Neural progenitor cell (in vitro differentiated cells): ENCODE results near the gene FIBCD1. TPM values are rescaled to one million over a fixed set of nuclear protein-coding genes. Genes with fewer than 3 reads are reported as not detected.

Experiments
- DNase-seq: peaks from one replicate; pipeline ENCODE4 v3.0.0-alpha.2; 2016; ENCODE audit warnings: low spot score
- H2AFZ ChIP-seq: fragments of 200-600 bp; sonication (generic); replicated peaks from 2 replicates; pipeline ENCODE4 v1.6.1; 2016; ENCODE audit warnings: antibody characterized with exemption
- H3F3A ChIP-seq: fragments of 200-600 bp; sonication (generic); 2 replicates; pipeline ENCODE4 v1.6.1; 2016; ENCODE audit warnings: antibody characterized with exemption, low read depth
- H3K27ac ChIP-seq: fragments of 200-600 bp; sonication (generic); 2 replicates; pipeline ENCODE4 v1.5.1; 2016; ENCODE audit warnings: mild to moderate bottlenecking
- H3K27me3 ChIP-seq: fragments of 200-600 bp; sonication (generic); 2 replicates; pipeline ENCODE4 v1.6.1; 2016; ENCODE audit warnings: mild to moderate bottlenecking, moderate library complexity
- H3K36me3 ChIP-seq: fragments of 200-600 bp; sonication (generic); 2 replicates; pipeline ENCODE4 v1.5.1; 2016
- H3K4me1 ChIP-seq: fragments of 200-600 bp; sonication (generic); 2 replicates; pipeline ENCODE4 v1.6.1; 2016; ENCODE audit warnings: mixed run types
- H3K4me2 ChIP-seq: fragments of 200-600 bp; sonication (generic); 2 replicates; pipeline ENCODE4 v1.6.1; 2016
- H3K4me3 ChIP-seq: fragments of 200-600 bp; sonication (generic); 2 replicates; pipeline ENCODE4 v1.5.1; 2016
- H3K79me2 ChIP-seq: fragments of 200-600 bp; sonication (generic); 2 replicates; pipeline ENCODE4 v1.6.1; 2016; ENCODE audit warnings: low read depth
- H3K9ac ChIP-seq: fragments of 200-600 bp; sonication (generic); 2 replicates; pipeline ENCODE4 v1.6.1; 2016
- H3K9me3 ChIP-seq: fragments of 200-600 bp; sonication (generic); 2 replicates; pipeline ENCODE4 v1.5.1; 2016; ENCODE audit warnings: low read depth
- H4K20me1 ChIP-seq: fragments of 200-600 bp; sonication (generic); 2 replicates; pipeline ENCODE4 v1.6.1; 2016; ENCODE audit warnings: low read depth
- H3K27ac Mint-ChIP-seq: 3 replicates; pipeline ENCODE4 v1.8.0; 2021; ENCODE audit warnings: mixed read lengths
- H3K27me3 Mint-ChIP-seq: 2 replicates; pipeline ENCODE4 v1.8.0; 2022; ENCODE audit warnings: low read depth, mild to moderate bottlenecking, inconsistent platforms, moderate library complexity, mixed read lengths; ENCODE audit not compliant: insufficient read depth
- H3K36me3 Mint-ChIP-seq: 3 replicates; pipeline ENCODE4 v1.8.0; 2021; ENCODE audit warnings: mixed read lengths
- H3K4me1 Mint-ChIP-seq: 3 replicates; pipeline ENCODE4 v1.8.0; 2021; ENCODE audit warnings: mixed read lengths
- H3K4me3 Mint-ChIP-seq: 3 replicates; pipeline ENCODE4 v1.8.0; 2021; ENCODE audit warnings: mild to moderate bottlenecking, moderate library complexity, mixed read lengths
- H3K9me3 Mint-ChIP-seq: 3 replicates; pipeline ENCODE4 v1.8.0; 2020; ENCODE audit warnings: mixed read lengths
- EZH2 ChIP-seq: fragments of 200-600 bp; sonication (generic); IDR thresholded peaks from 2 replicates; pipeline ENCODE4 v1.6.1; 2017; ENCODE audit warnings: antibody characterized with exemption, mild to moderate bottlenecking, moderate library complexity
- EZH2phosphoT487 ChIP-seq: fragments of 200-600 bp; sonication (generic); IDR thresholded peaks from 2 replicates; pipeline ENCODE4 v1.6.1; 2017; ENCODE audit warnings: antibody characterized with exemption
- total RNA-seq: library from RNA; depleted of rRNA; stranded (reverse); fragments of >200 nt; gene quantifications from 2 replicates; pipeline ENCODE4 v1.2.3, GENCODE V29; 2015; ENCODE audit warnings: low replicate concordance
- TF ChIP-seq, protein P1 (sequence below): fragments of 200-600 bp; sonication (generic); IDR thresholded peaks from 2 replicates; pipeline ENCODE4 v1.5.1; 2017; ENCODE audit warnings: antibody characterized with exemption, mild to moderate bottlenecking

Gene FIBCD1
- total RNA-seq, 1 donor from 2014 or later: 1.8 TPM

- Mint-ChIP-seq H3K27ac (no peak overlapping the region), H3K9me3 (no peaks in the 10 kb centered on the region), H3K36me3 (no peaks in the 10 kb centered on the region), H3K4me3 (no peak overlapping the region), H3K27me3 (peaks cover 6% of the 10 kb centered on the region), H3K4me1 (peaks cover 1% of the 10 kb centered on the region)
- no peaks in the 10 kb centered on the region for H3K79me2 ChIP-seq
- H4K20me1 ChIP-seq: no peaks in the 10 kb centered on the region
- H3K36me3 ChIP-seq: no peaks in the 10 kb centered on the region
- TF ChIP-seq EZH2phosphoT487 (no peak), EZH2 (no peak)
- TF ChIP-seq, protein P1, sequence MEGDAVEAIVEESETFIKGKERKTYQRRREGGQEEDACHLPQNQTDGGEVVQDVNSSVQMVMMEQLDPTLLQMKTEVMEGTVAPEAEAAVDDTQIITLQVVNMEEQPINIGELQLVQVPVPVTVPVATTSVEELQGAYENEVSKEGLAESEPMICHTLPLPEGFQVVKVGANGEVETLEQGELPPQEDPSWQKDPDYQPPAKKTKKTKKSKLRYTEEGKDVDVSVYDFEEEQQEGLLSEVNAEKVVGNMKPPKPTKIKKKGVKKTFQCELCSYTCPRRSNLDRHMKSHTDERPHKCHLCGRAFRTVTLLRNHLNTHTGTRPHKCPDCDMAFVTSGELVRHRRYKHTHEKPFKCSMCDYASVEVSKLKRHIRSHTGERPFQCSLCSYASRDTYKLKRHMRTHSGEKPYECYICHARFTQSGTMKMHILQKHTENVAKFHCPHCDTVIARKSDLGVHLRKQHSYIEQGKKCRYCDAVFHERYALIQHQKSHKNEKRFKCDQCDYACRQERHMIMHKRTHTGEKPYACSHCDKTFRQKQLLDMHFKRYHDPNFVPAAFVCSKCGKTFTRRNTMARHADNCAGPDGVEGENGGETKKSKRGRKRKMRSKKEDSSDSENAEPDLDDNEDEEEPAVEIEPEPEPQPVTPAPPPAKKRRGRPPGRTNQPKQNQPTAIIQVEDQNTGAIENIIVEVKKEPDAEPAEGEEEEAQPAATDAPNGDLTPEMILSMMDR: no peak
- H3K27ac ChIP-seq: no peak overlapping the region
- H3K9me3 ChIP-seq: no peaks in the 10 kb centered on the region
- no peak overlapping the region for H3K4me3 ChIP-seq
- H2AFZ ChIP-seq: no peak overlapping the region
- H3K27me3 ChIP-seq: no peaks in the 10 kb centered on the region
- H3K4me2 ChIP-seq: no peak overlapping the region
- H3K4me1 ChIP-seq: no peaks in the 10 kb centered on the region
- H3K9ac ChIP-seq: no peak overlapping the region
- DNase-seq: no peak
- no peaks in the 10 kb centered on the region for H3F3A ChIP-seq
These were observed 26.6 kb upstream of the FIBCD1 start for GRCh38 chr9:130965680-130966079.

GRCh38 chr9:130963916-130964315 lies 24.9 kb upstream of the FIBCD1 start:
- Histone ChIP-seq H3K4me3 (no peak overlapping the region), H3K9me3 (no peaks in the 10 kb centered on the region), H3K9ac (no peak overlapping the region), H3K27me3 (no peaks in the 10 kb centered on the region), H3K4me2 (no peak overlapping the region), H3K36me3 (no peaks in the 10 kb centered on the region), H4K20me1 (no peaks in the 10 kb centered on the region), H2AFZ (no peak overlapping the region), H3K79me2 (no peaks in the 10 kb centered on the region), H3F3A (no peaks in the 10 kb centered on the region), H3K4me1 (no peaks in the 10 kb centered on the region), H3K27ac (no peak overlapping the region)
- Mint-ChIP-seq H3K4me3 (no peak overlapping the region), H3K36me3 (peaks cover under 1% of the 10 kb centered on the region), H3K27me3 (peaks cover 9% of the 10 kb centered on the region), H3K4me1 (no peaks in the 10 kb centered on the region), H3K9me3 (peaks cover 5% of the 10 kb centered on the region), H3K27ac (no peak overlapping the region)
- no peak for TF ChIP-seq EZH2
- TF ChIP-seq, protein P1: no peak
- TF ChIP-seq EZH2phosphoT487: no peak
- no peak for DNase-seq

DNA sequence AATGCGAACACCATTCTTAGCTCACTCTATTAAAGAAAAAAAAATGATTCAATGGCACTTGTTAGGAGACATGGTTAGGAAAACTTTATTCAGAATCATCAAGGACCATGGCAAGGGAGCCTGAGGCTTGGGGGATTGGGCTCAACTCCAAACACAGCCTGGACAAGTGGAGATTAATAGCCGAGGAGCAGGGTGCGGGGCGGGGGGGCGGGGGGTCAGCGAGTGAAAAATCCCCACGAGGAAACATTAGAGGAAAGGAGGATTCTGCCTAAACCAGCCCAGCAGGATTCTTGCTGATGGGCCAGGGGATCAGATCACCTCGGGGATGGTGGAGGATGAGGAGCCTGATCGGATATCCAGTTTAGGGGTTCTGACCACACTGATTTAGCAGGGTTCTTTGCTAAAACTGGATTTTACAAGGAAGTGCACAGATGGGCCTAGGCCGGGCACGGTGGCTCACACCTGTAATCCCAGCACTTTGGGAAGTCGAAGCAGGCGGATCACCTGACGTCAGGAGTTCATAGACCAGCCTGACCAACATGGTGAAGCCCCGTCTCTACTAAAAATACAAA lies 24.4 kb upstream of the FIBCD1 start:
- no peak overlapping the region for H3K4me3 ChIP-seq
- H3K9ac ChIP-seq: no peak overlapping the region
- Mint-ChIP-seq H3K4me3 (no peak overlapping the region), H3K27ac (no peak overlapping the region), H3K4me1 (no peaks in the 10 kb centered on the region), H3K27me3 (peaks cover 13% of the 10 kb centered on the region), H3K36me3 (peaks cover 2% of the 10 kb centered on the region), H3K9me3 (peaks cover 10% of the 10 kb centered on the region)
- no peaks in the 10 kb centered on the region for H4K20me1 ChIP-seq
- no peaks in the 10 kb centered on the region for H3K9me3 ChIP-seq
- TF ChIP-seq EZH2 (no peak), EZH2phosphoT487 (no peak)
- TF ChIP-seq, protein P1: no peak
- H3K36me3 ChIP-seq: no peaks in the 10 kb centered on the region
- H3K4me2 ChIP-seq: no peak overlapping the region
- no peaks in the 10 kb centered on the region for H3K79me2 ChIP-seq
- no peak for DNase-seq
- H3K27me3 ChIP-seq: no peaks in the 10 kb centered on the region
- no peaks in the 10 kb centered on the region for H3K4me1 ChIP-seq
- no peak overlapping the region for H3K27ac ChIP-seq
- H3F3A ChIP-seq: no peaks in the 10 kb centered on the region
- no peak overlapping the region for H2AFZ ChIP-seq
